Osteoblast (primary cell): ENCODE results near the gene CALD1. TPM values are rescaled to one million over a fixed set of nuclear protein-coding genes. Genes with fewer than 3 reads are reported as not detected.

ENCODE experiments used
- DNase-seq: peaks from one replicate; pipeline ENCODE4 v3.0.0; 2011; ENCODE audit warnings: low spot score, mixed read lengths; ENCODE audit not compliant: insufficient read length; ENCODE audit errors: missing footprints
- H2AFZ ChIP-seq: 2 replicates; pipeline ENCODE4 v1.6.0; 2011; ENCODE audit warnings: mild to moderate bottlenecking, low read length
- H3K27ac ChIP-seq: 2 replicates; pipeline ENCODE4 v1.5.1; 2011; ENCODE audit warnings: mild to moderate bottlenecking, low read depth, low read length, moderate library complexity
- H3K27me3 ChIP-seq: 2 replicates; pipeline ENCODE4 v1.6.0; 2012; ENCODE audit warnings: mild to moderate bottlenecking, control low read depth, inconsistent platforms, low read length, moderate library complexity; ENCODE audit not compliant: insufficient read depth
- H3K36me3 ChIP-seq: 2 replicates; pipeline ENCODE4 v1.5.1; 2011; ENCODE audit warnings: mild to moderate bottlenecking, low read length, control low read depth, moderate library complexity; ENCODE audit not compliant: insufficient read depth
- H3K4me1 ChIP-seq: 2 replicates; pipeline ENCODE4 v1.5.1; 2011; ENCODE audit warnings: mild to moderate bottlenecking, low read length, control low read depth, moderate library complexity; ENCODE audit not compliant: insufficient read depth
- H3K4me2 ChIP-seq: 2 replicates; pipeline ENCODE4 v1.6.0; 2011; ENCODE audit warnings: mild to moderate bottlenecking, low read length; ENCODE audit not compliant: insufficient read depth
- H3K4me3 ChIP-seq: fragments of 200-600 bp; sonication (generic); 3 replicates; pipeline ENCODE4 v1.5.1; 2012; ENCODE audit warnings: mild to moderate bottlenecking, low read length, inconsistent platforms; ENCODE audit not compliant: insufficient read depth
- H3K79me2 ChIP-seq: 2 replicates; pipeline ENCODE4 v1.6.0; 2012; ENCODE audit warnings: mild to moderate bottlenecking, low read length, control low read depth, inconsistent platforms; ENCODE audit not compliant: insufficient read depth
- H3K9me3 ChIP-seq: 2 replicates; pipeline ENCODE4 v1.5.1; 2011; ENCODE audit warnings: low read depth, low read length, control low read depth
- H4K20me1 ChIP-seq: 2 replicates; pipeline ENCODE4 v1.6.0; 2012; ENCODE audit warnings: mild to moderate bottlenecking, low read length, control low read depth; ENCODE audit not compliant: insufficient read depth
- total RNA-seq: library from RNA; depleted of rRNA; stranded (reverse); fragments of >200 nt; gene quantifications from 2 replicates; pipeline ENCODE4 v1.2.3, GENCODE V29; 2012
- TF ChIP-seq, protein P1 (sequence below): IDR thresholded peaks from 2 replicates; pipeline ENCODE4 v1.5.1; 2011; ENCODE audit warnings: mild to moderate bottlenecking, low read depth, low read length, moderate library complexity; ENCODE audit errors: extremely low read depth

CALD1 gene
- total RNA-seq, 1 donor: 1,123 TPM

DNA sequence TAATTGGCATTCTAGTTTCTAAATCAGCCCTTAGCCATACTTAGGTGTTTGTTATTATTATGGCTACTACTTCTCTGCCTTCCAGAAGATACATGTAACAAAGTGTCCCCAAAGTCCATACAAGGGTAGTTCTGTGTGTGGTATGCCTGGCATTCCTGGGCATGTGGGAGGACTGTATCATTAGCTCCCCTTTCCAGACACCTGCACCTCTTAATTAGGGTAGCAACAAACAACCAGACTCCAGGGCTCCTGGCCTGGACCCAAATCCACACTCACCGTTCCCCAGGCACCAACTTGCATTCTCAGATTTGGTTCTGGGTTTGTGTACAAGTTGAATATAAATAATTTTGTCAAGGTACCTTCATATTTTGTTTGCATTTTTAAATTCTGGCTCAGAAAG is 15.5 kb upstream of the CALD1 start:
- Histone ChIP-seq H3K4me2 (no peak overlapping the region), H4K20me1 (no peaks in the 10 kb centered on the region), H3K27ac (no peak overlapping the region), H3K4me1 (peaks cover 20% of the 10 kb centered on the region), H2AFZ (no peak overlapping the region), H3K9me3 (no peaks in the 10 kb centered on the region), H3K27me3 (no peaks in the 10 kb centered on the region), H3K79me2 (no peaks in the 10 kb centered on the region), H3K4me3 (no peak overlapping the region), H3K36me3 (no peaks in the 10 kb centered on the region)
- no peak for DNase-seq
- TF ChIP-seq, protein P1, sequence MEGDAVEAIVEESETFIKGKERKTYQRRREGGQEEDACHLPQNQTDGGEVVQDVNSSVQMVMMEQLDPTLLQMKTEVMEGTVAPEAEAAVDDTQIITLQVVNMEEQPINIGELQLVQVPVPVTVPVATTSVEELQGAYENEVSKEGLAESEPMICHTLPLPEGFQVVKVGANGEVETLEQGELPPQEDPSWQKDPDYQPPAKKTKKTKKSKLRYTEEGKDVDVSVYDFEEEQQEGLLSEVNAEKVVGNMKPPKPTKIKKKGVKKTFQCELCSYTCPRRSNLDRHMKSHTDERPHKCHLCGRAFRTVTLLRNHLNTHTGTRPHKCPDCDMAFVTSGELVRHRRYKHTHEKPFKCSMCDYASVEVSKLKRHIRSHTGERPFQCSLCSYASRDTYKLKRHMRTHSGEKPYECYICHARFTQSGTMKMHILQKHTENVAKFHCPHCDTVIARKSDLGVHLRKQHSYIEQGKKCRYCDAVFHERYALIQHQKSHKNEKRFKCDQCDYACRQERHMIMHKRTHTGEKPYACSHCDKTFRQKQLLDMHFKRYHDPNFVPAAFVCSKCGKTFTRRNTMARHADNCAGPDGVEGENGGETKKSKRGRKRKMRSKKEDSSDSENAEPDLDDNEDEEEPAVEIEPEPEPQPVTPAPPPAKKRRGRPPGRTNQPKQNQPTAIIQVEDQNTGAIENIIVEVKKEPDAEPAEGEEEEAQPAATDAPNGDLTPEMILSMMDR: no peak

DNA sequence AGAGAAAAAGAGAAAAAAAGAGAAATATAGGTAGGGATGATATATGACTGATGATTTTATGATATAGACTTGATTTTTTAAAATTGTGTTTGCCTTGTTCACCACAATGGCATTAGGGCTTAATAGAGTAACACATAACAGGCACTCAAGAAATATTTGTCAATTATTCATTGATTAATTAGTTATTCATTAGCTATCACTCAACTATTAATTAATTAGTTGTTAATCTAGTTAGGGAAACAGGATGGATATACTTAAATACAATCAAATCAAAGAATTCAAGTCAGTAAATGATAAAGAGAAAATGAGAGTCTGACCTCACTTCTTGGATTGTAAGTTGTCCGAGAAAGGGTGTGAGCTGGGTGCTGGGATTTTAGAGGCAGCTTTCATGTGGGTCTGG is 15.1 kb upstream of the CALD1 start:
- H3K4me2 ChIP-seq: no peak overlapping the region
- H4K20me1 ChIP-seq: no peaks in the 10 kb centered on the region
- H2AFZ ChIP-seq: no peak overlapping the region
- no peak for DNase-seq
- no peaks in the 10 kb centered on the region for H3K36me3 ChIP-seq
- H3K27ac ChIP-seq: no peak overlapping the region
- no peaks in the 10 kb centered on the region for H3K9me3 ChIP-seq
- TF ChIP-seq, protein P1: no peak
- H3K79me2 ChIP-seq: no peaks in the 10 kb centered on the region
- H3K4me1 ChIP-seq: peaks cover 23% of the 10 kb centered on the region
- H3K27me3 ChIP-seq: no peaks in the 10 kb centered on the region
- H3K4me3 ChIP-seq: no peak overlapping the region

DNA sequence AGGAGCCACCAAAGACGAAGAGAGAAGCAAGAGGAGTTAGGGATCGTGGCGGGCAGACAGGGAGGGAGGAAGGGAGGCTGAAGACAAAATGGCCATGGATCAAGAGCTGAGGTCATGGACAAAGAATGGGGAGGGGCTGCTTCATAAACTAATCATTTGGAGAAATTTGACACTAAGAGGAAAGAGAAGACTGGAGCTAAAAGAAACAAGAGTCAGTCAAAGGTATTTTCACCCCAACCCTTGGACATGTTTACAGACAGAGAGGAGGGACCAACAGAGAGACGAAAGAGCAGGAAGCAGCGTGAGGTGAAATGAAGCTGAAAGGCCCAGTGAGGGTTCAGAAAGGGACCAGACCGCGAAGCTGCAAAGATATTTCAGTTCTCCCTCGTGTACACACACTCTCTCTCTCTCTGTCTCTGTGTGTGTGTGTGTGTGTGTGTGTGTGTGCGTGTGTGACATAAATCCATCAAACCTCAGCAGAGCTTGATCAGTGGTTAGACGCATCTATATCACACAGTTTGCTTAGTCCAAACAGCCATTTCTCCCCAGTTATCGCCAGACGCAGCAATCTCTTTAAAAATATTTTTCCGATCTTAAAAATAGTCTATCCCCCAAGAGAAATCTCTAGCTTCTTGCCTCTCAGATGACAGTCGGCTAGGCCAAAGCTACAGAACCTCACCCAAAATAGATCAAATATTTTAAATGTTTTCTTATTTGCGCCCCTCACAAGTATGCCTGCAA is 12.5 kb upstream of the CALD1 start:
- Histone ChIP-seq H3K9me3 (no peaks in the 10 kb centered on the region), H3K79me2 (no peaks in the 10 kb centered on the region), H3K36me3 (no peaks in the 10 kb centered on the region), H3K27me3 (no peaks in the 10 kb centered on the region), H3K27ac (peak overlapping the region; percentile 76), H3K4me2 (peak overlapping the region; percentile 61), H3K4me3 (peak overlapping the region; percentile 21), H4K20me1 (no peaks in the 10 kb centered on the region), H2AFZ (peak overlapping the region; percentile 80), H3K4me1 (peaks cover 24% of the 10 kb centered on the region)
- peak; percentile 45 for DNase-seq
- TF ChIP-seq, protein P1: no peak

DNA sequence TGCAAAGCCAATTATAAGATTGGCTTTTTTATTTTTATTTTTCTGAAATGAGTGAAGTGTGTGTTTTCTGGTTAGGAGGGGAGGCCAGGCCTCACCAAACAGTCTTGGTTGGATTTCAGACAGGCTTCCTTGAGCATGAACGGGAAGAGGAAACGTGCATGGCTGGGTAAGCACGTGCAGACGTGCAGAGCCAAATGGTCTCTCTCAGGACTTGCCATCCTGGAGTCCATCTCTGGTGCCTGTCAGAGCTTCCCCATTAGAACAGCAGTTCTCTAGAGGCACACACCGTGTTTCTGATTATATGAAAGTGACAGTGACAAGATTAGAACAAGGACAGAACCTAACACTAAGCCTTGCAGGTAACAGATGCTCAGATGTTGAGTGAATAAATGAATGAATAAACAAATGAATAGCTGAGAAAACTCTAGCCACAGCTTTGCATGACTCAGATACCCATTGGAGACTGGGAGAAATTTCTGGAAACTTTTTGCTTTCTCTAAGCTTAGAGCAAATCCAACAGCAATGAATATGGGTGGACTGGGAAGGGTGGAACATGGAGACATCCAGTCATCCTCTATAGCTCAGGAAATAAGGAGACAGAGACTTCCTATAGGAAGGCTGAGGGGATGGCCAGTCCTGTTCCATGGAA is 11.8 kb upstream of the CALD1 start:
- peak overlapping the region; percentile 80 for H2AFZ ChIP-seq
- no peaks in the 10 kb centered on the region for H4K20me1 ChIP-seq
- peaks cover 24% of the 10 kb centered on the region for H3K4me1 ChIP-seq
- no peaks in the 10 kb centered on the region for H3K79me2 ChIP-seq
- no peak for DNase-seq
- H3K4me3 ChIP-seq: no peak overlapping the region
- H3K36me3 ChIP-seq: no peaks in the 10 kb centered on the region
- peak overlapping the region; percentile 61 for H3K4me2 ChIP-seq
- peak overlapping the region; percentile 76 for H3K27ac ChIP-seq
- no peaks in the 10 kb centered on the region for H3K27me3 ChIP-seq
- no peaks in the 10 kb centered on the region for H3K9me3 ChIP-seq
- TF ChIP-seq, protein P1: no peak
